Thyroid gland (tissue), 4 donors: ENCODE results near the gene CFAP251. TPM values are rescaled to one million over a fixed set of nuclear protein-coding genes. Genes with fewer than 3 reads are reported as not detected.

Experiments
- DNase-seq, 2 donors: peaks; one replicate each; pipeline ENCODE4 v3.0.0-alpha.2; 2019
- H3K27ac ChIP-seq, 3 donors: fragments of 200-600 bp; sonication (generic); 1 replicate in 2 of 3; 2 replicates in 1 of 3; pipeline ENCODE4 v1.5.1; 2016 to 2019; ENCODE audit warnings: mild to moderate bottlenecking in 1 of 3, moderate library complexity in 1 of 3
- H3K27me3 ChIP-seq: fragments of 200-600 bp; sonication (generic); one replicate; pipeline ENCODE4 v1.5.1; 2019
- H3K36me3 ChIP-seq, 2 donors: fragments of 200-600 bp; sonication (generic); one replicate each; pipeline ENCODE4 v1.5.1; 2016 to 2019
- H3K4me1 ChIP-seq, 2 donors: fragments of 200-600 bp; sonication (generic); one replicate each; pipeline ENCODE4 v1.5.1; 2017 to 2019
- H3K4me3 ChIP-seq, 3 donors: fragments of 200-600 bp; sonication (generic); replicated peaks in 1 of 3; 1 replicate in 2 of 3; 2 replicates in 1 of 3; pipeline ENCODE4 v1.5.1; 2016; ENCODE audit warnings: mild to moderate bottlenecking in 1 of 3
- H3K9me3 ChIP-seq: fragments of 200-600 bp; sonication (generic); one replicate; pipeline ENCODE4 v1.5.1; 2017
- CTCF ChIP-seq, 6 experiments: fragments of 200-600 bp in 3 of 6; fragments of 450-650 bp in 3 of 6; sonication (generic) in 3 of 6; IDR thresholded peaks; one replicate each; pipeline ENCODE4 v1.5.1; 2016 to 2019; ENCODE audit warnings: antibody characterized with exemption in 6 of 6, mild to moderate bottlenecking in 2 of 6, inconsistent platforms in 1 of 6, moderate library complexity in 1 of 6
- POLR2A ChIP-seq, 2 donors: fragments of 450-650 bp; IDR thresholded peaks; one replicate each; pipeline ENCODE4 v1.6.1; 2017; ENCODE audit warnings: antibody characterized with exemption in 2 of 2, mild to moderate bottlenecking in 2 of 2, moderate library complexity in 1 of 2
- WGBS, 2 donors: methylation state at CpG; one replicate each; pipeline ENCODE4 v1.1.5; 2017; 5-methylcytosine and 5-hydroxymethylcytosine counted together
- intact Hi-C: fragments of 100-400 bp; cut with DNase I; formaldehyde crosslinking; loops from one replicate; pipeline ENCODE4 v1.15.1; 2023
- total RNA-seq, 4 donors: library from RNA; depleted of rRNA; stranded (reverse); fragments of >200 nt; gene quantifications; one replicate each; pipeline ENCODE4 v1.2.3, GENCODE V29; 2016

CFAP251 gene
- total RNA-seq, 4 donors from 2014 or later: 17.7 to 27.0 (median 23.7) TPM

DNA sequence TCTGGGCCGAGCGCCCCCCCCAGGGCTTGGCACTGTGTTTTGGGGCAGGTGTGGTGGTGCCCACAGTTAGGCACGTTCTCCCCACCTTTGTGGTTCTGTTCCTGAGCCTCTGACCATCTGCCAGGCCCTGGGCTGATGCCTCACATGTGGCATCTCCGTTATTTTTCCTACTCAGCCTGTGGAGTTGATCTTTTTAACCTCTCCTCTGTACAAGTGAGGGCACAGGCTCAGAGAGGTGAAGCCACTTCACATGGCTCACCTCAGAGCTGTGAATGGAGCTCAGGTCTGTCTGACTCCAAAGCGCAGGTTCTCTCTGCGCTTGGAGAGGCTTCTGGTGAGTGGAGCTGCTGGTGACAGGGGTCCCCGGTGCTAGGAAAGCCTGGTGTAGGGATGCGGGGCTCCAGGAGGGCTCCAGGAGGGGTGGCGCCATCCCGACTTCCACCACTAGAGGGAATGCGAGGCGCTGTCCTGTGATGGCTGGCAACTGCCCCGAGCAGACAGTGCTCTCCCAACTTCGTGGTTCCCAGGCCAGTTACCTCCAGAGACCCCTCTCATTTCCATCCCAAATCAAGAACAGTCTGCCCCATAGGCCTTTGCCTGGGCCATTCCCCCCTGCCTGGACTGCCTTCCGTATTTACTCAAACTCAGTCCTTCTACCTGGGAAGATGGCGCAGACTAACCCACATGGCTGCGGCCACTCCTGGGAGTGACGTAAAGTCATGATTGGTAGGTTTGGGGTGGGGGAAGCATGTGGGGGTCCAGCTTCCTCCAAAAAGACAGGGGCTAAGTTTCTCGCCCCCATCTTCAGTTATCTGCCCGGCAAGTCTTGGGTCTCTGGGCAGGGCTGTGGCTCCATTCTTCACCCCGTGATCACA lies 113.2 kb downstream of the CFAP251 start:
- WGBS, 2 donors: 75 to 78% methylated on average over 12 to 19 of the region's 21 CpGs
- H3K36me3 ChIP-seq: no peaks in the 10 kb centered on the region
- peaks cover 58 to 62% of the 10 kb centered on the region in 2 donors for H3K4me1 ChIP-seq
- intact Hi-C loops: no loop called here
- H3K9me3 ChIP-seq: no peaks in the 10 kb centered on the region
- DNase-seq: peak; percentile 35 to 51
- no peaks in the 10 kb centered on the region for H3K27me3 ChIP-seq
- H3K27ac ChIP-seq: no peak overlapping the region
- no peak overlapping the region for H3K4me3 ChIP-seq
- TF ChIP-seq CTCF (IDR thresholded peaks at IDR 0.05): peak; percentile 38 to 74 (median 61)
- TF ChIP-seq POLR2A (IDR thresholded peaks at IDR 0.05): no peak

- WGBS, 2 donors: 91 to 97% methylated on average over 11 of the region's 11 CpGs
- Histone ChIP-seq H3K36me3 (no peaks in the 10 kb centered on the region), H3K9me3 (no peaks in the 10 kb centered on the region), H3K27me3 (no peaks in the 10 kb centered on the region), H3K27ac (no peak overlapping the region), H3K4me1 (peaks cover 51 to 53% of the 10 kb centered on the region in 2 donors), H3K4me3 (no peak overlapping the region)
- intact Hi-C loops: no loop called here
- TF ChIP-seq CTCF (IDR thresholded peaks at IDR 0.05) (no peak), POLR2A (IDR thresholded peaks at IDR 0.05) (no peak)
- no peak for DNase-seq
Observed at GRCh38 chr12:122032580-122032979, 114.2 kb downstream of the CFAP251 start.

GRCh38 chr12:122035292-122035691 lies 116.9 kb downstream of the CFAP251 start:
- no peaks in the 10 kb centered on the region for H3K36me3 ChIP-seq
- H3K27ac ChIP-seq: peak overlapping the region; percentile 86 to 91 (median 90)
- TF ChIP-seq POLR2A (IDR thresholded peaks at IDR 0.05): peak in 1 of 2 donors; percentile 20
- TF ChIP-seq CTCF (IDR thresholded peaks at IDR 0.05): no peak
- no peak overlapping the region for H3K4me3 ChIP-seq
- DNase-seq: peak; percentile 98
- H3K4me1 ChIP-seq: peaks cover 27% of the 10 kb centered on the region in 2 donors
- 25 to 33% methylated on average over 8 of the region's 8 CpGs for WGBS, 2 donors
- intact Hi-C loops: no loop called here
- H3K27me3 ChIP-seq: no peaks in the 10 kb centered on the region
- H3K9me3 ChIP-seq: no peaks in the 10 kb centered on the region

DNA sequence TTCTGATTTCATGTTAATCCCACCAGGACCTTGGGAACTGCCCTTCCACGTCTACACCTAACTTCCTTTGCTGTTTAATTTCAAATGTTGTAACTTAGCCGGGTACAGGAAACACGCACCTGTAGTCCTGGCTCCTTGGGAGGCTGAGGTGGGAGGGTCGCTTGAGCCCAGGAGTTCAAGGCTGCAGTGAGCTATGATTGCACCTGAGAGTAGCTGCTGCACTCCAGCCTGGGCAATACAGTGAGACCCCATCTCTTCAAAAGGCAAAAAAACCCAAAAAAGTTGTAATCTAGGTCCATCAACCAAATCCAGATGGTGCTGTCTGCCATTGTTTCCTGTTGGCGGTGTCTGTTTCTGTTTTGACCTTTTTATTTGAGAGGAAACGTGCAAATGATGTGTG lies 117.8 kb downstream of the CFAP251 start:
- Histone ChIP-seq H3K27me3 (no peaks in the 10 kb centered on the region), H3K4me1 (peaks cover 22 to 26% of the 10 kb centered on the region in 2 donors), H3K9me3 (no peaks in the 10 kb centered on the region), H3K36me3 (no peaks in the 10 kb centered on the region), H3K27ac (peak overlapping the region; percentile 86 to 91 (median 90)), H3K4me3 (no peak overlapping the region)
- WGBS, 2 donors: 91 to 98% methylated on average over 6 of the region's 6 CpGs
- no peak for TF ChIP-seq POLR2A (IDR thresholded peaks at IDR 0.05)
- TF ChIP-seq CTCF (IDR thresholded peaks at IDR 0.05): no peak
- no peak for DNase-seq
- intact Hi-C loops: no loop called here
